HepG2 (cell line): Measurements from ENCODE around the gene PGRMC2. TPM values are rescaled to one million over a fixed set of nuclear protein-coding genes. Genes with fewer than 3 reads are reported as not detected.

Experiments used
- ATAC-seq: fragments of 200-7000 bp; cut with Tn5 transposase; 3 replicates; pipeline ENCODE4 v1.9.1; 2020; ENCODE audit warnings: mild to moderate bottlenecking, moderate library complexity
- BruUV-seq: library from RNA; stranded (reverse); fragments of 400-500 nt; replicated peaks from 2 replicates; lab custom pipeline; 2021; lab: Mats Ljungman, UMichigan
- CTCF ChIA-PET: fragments of 300-600 bp; formaldehyde crosslinking; extraction: SDS; loops from one replicate; lab custom pipeline; 2021; ENCODE audit warnings: low total read pairs, inconsistent platforms, low intra/inter-chr PET ratio; lab: Yijun Ruan, JAX
- POLR2A ChIA-PET: fragments of 350-600 bp; sonication (Branson Sonifier 250); formaldehyde crosslinking; loops from one replicate; lab custom pipeline; 2020; ENCODE audit warnings: antibody characterized with exemption, inconsistent platforms; lab: Yijun Ruan, JAX
- DNase-seq: peaks from one replicate; pipeline ENCODE4 v3.0.0-alpha.2; 2015; ENCODE audit warnings: low spot score
- FAIRE-seq: peaks from 3 replicates; lab custom pipeline; 2011; peaks lifted over from hg19 to GRCh38; lab: Jason Lieb, UNC
- H2AFZ ChIP-seq: one replicate; pipeline ENCODE4 v1.6.1; 2011; ENCODE audit warnings: low read length, inconsistent platforms
- H3K27ac ChIP-seq: fragments of 300-600 bp; 3 replicates; pipeline ENCODE4 v1.8.0; 2011; ENCODE audit warnings: mixed run types, mild to moderate bottlenecking, mixed read lengths, low read length, inconsistent platforms; ENCODE audit not compliant: insufficient read depth; ENCODE audit errors: extremely low read length
- H3K27me3 ChIP-seq, 2 experiments: fragments of 200-600 bp in 1 of 2; 2 replicates in 1 of 2; 3 replicates in 1 of 2; pipeline versions ENCODE4 v1.6.0 to v1.8.0; 2011; ENCODE audit warnings: low read length in 2 of 2, mild to moderate bottlenecking in 2 of 2, moderate library complexity in 2 of 2, inconsistent platforms in 1 of 2; ENCODE audit not compliant: insufficient read depth in 2 of 2, control insufficient read depth in 1 of 2
- H3K36me3 ChIP-seq, 2 experiments: fragments of 200-600 bp in 1 of 2; replicated peaks in 1 of 2; 2 replicates in 1 of 2; 3 replicates in 1 of 2; pipeline versions ENCODE4 v1.5.1 to v1.8.0; 2011; ENCODE audit warnings: low read length in 2 of 2, inconsistent platforms in 1 of 2; ENCODE audit not compliant: insufficient read depth in 2 of 2, control insufficient read depth in 1 of 2
- H3K4me1 ChIP-seq: 2 replicates; pipeline ENCODE4 v1.5.1; 2012; ENCODE audit warnings: low read length, inconsistent platforms; ENCODE audit not compliant: insufficient read depth
- H3K4me2 ChIP-seq: 2 replicates; pipeline ENCODE4 v1.6.0; 2011; ENCODE audit warnings: low read depth, low read length, inconsistent platforms
- H3K4me3 ChIP-seq, 3 experiments: fragments of 200-600 bp in 1 of 3; sonication (generic), shearing (Covaris generic) in 1 of 3; replicated peaks in 1 of 3; 2 replicates each; pipeline ENCODE4 v1.5.1; 2011 to 2016; ENCODE audit warnings: low read length in 3 of 3, inconsistent platforms in 2 of 3, low read depth in 2 of 3, mild to moderate bottlenecking in 2 of 3, control low read depth in 1 of 3, mixed read lengths in 1 of 3; ENCODE audit not compliant: insufficient read depth in 1 of 3
- H3K79me2 ChIP-seq: one replicate; pipeline ENCODE4 v1.6.1; 2011; ENCODE audit warnings: low read length, inconsistent platforms; ENCODE audit not compliant: insufficient read depth
- H3K9ac ChIP-seq: 2 replicates; pipeline ENCODE4 v1.6.0; 2011; ENCODE audit warnings: mild to moderate bottlenecking, low read depth, low read length, inconsistent platforms; ENCODE audit not compliant: insufficient read depth
- H3K9me3 ChIP-seq: 2 replicates; pipeline ENCODE4 v1.5.1; 2012; ENCODE audit warnings: mild to moderate bottlenecking, low read length
- H4K20me1 ChIP-seq: 2 replicates; pipeline ENCODE4 v1.6.0; 2011; ENCODE audit warnings: inconsistent platforms, mild to moderate bottlenecking, low read length, moderate library complexity; ENCODE audit not compliant: insufficient read depth
- ASH2L ChIP-seq: fragments of 300-600, 200-600 bp; sonication (generic); IDR thresholded peaks from 2 replicates; pipeline ENCODE4 v1.7.0; 2017; ENCODE audit warnings: low read depth, mild to moderate bottlenecking, moderate library complexity, mixed read lengths, low read length; ENCODE audit not compliant: insufficient read length
- CREB1 ChIP-seq, 2 experiments: fragments of 450-650 bp in 1 of 2; IDR thresholded peaks; 2 replicates each; pipeline ENCODE4 v1.6.1; 2016 to 2017; ENCODE audit warnings: control low read depth in 1 of 2, mild to moderate bottlenecking in 1 of 2, missing compliant biosample characterization in 1 of 2, missing genetic modification characterization in 1 of 2
- KLF13 ChIP-seq: sonication (generic); formaldehyde crosslinking; IDR thresholded peaks from 2 replicates; pipeline ENCODE4 v1.4.0; 2020; ENCODE audit warnings: mild to moderate bottlenecking, missing genetic modification reagents
- STAT6 ChIP-seq: sonication (generic); formaldehyde crosslinking; IDR thresholded peaks from 2 replicates; pipeline ENCODE4 v1.4.0; 2020; ENCODE audit warnings: missing genetic modification reagents, mild to moderate bottlenecking, borderline replicate concordance
- TP53 ChIP-seq: sonication (generic); formaldehyde crosslinking; conservative IDR thresholded peaks from 2 replicates; pipeline ENCODE4 v1.4.0; 2020; ENCODE audit warnings: missing genetic modification reagents
- ZNF260 ChIP-seq: sonication (generic); formaldehyde crosslinking; IDR thresholded peaks from 2 replicates; pipeline ENCODE4 v1.4.0; 2020; ENCODE audit warnings: missing genetic modification reagents, low read depth, mild to moderate bottlenecking, borderline replicate concordance
- ZXDC ChIP-seq: sonication (generic); formaldehyde crosslinking; IDR thresholded peaks from 2 replicates; pipeline ENCODE4 v1.5.0; 2020; ENCODE audit warnings: mild to moderate bottlenecking, missing genetic modification reagents
- WGBS: methylation state at CpG from one replicate; pipeline ENCODE4 v1.1.6; 2017; ENCODE audit warnings: low lambda C conversion rate; 5-methylcytosine and 5-hydroxymethylcytosine counted together
- in situ Hi-C: cut with HindIII; loops from 2 replicates; pipeline ENCODE4 v1.10.0; 2017; ENCODE audit warnings: low pct_unique_long_range_greater_than_20kb; ENCODE audit not compliant: extremely low pct_ligation_motif_present
- intact Hi-C: fragments of 100-400 bp; cut with micrococcal nuclease; formaldehyde crosslinking; loops from one replicate; pipeline ENCODE4 v1.10.0; 2022; ENCODE audit not compliant: unreplicated experiment
- polyA plus RNA-seq, 8 experiments: library from polyadenylated mRNA; depleted of rRNA in 3 of 8; stranded (reverse) in 7 of 8; unstranded in 1 of 8; fragments of >200 nt; fragmentation: Illumina TruSeq in 4 of 8; extraction: Trizol in 4 of 8; gene quantifications; 2 replicates each; pipeline versions ENCODE4 v1.2.1 to v1.2.3, GENCODE V29; 2011 to 2016; ENCODE audit warnings: low read depth in 4 of 8, missing spikeins in 1 of 8, mixed read lengths in 1 of 8; ENCODE audit not compliant: insufficient read depth in 1 of 8
- total RNA-seq, 5 experiments: library from RNA; depleted of rRNA; stranded (reverse); fragments of >200 nt; fragmentation: Illumina TruSeq; extraction: Trizol; gene quantifications; 2 replicates each; pipeline ENCODE4 v1.2.3, GENCODE V29; 2016; ENCODE audit warnings: low read depth in 1 of 5
- TF ChIP-seq, protein P1 (sequence below): sonication (generic); formaldehyde crosslinking; IDR thresholded peaks from 2 replicates; pipeline ENCODE4 v1.4.0; 2020; ENCODE audit warnings: missing genetic modification reagents, borderline replicate concordance

PGRMC2 gene
- total and polyA plus RNA-seq, 2 of the 13 experiments (the other 11 are each of a cell fraction or from before 2014, with no cell fraction given) = 16.0 to 19.8 TPM

GRCh38 chr4:128288689-128289106 lies 1.1 kb upstream of the PGRMC2 start (continued):
- TF ChIP-seq CREB1 (IDR thresholded peaks at IDR 0.05) = no peak
- peak; percentile 44; the same call in 1 of the 2 replicates for TF ChIP-seq CREB1 (CRISPR knock-in tag; IDR thresholded peaks at IDR 0.05)
- TF ChIP-seq TP53 (CRISPR knock-in tag) = no peak

DNA sequence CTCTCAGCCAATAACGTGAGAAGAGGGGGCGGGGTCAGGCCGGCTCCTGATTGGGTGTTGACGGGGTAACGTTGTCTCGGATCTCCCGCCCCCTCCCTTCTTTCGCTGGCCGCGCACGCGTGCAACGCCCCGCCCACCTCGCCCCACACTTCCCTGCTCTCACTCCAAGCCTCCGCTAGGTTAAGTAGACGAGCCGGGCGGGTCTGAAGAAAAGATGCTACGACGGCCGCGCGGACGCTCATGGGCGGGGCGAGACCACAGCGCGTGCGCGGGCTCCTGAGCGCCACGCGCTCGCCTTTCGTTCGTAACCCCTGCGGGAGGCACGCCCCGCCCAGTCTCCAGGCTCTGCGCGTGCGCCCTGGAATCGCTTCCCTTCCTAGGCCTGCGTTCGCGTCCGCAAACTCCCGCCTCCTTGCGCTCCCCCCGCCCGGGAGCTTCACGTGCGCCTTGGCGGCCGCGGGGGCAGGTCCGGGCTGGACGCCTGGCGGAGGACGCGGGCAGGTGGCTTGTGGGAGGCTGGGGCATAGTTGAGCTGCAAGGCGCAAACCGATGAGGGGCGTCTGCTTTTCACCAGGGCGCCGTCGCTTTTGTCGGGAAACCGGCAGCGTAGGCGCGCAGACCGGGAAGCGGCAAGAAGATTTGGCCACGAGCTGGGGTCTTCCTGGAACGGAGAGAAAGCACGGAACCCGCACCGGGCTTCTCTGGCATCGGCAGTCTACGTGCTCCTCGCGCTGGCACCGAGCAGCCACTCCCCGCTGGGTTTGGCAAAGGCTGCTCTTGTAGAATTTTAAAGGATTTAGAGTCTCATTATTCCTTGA lies 467 bp upstream of the PGRMC2 start:
- FAIRE-seq = peak; percentile 88
- TF ChIP-seq ZNF260 (CRISPR knock-in tag) (0 out of 2 replicates have a peak, but pooled peaks have one; percentile 17), ASH2L (peak; percentile 88), STAT6 (CRISPR knock-in tag) (peak; percentile 93; the same call in 1 of the 2 replicates), ZXDC (CRISPR knock-in tag) (peak; percentile 69; the same call in 1 of the 2 replicates), KLF13 (CRISPR knock-in tag) (peak; percentile 97; the same call in 1 of the 2 replicates)
- TF ChIP-seq, protein P1, sequence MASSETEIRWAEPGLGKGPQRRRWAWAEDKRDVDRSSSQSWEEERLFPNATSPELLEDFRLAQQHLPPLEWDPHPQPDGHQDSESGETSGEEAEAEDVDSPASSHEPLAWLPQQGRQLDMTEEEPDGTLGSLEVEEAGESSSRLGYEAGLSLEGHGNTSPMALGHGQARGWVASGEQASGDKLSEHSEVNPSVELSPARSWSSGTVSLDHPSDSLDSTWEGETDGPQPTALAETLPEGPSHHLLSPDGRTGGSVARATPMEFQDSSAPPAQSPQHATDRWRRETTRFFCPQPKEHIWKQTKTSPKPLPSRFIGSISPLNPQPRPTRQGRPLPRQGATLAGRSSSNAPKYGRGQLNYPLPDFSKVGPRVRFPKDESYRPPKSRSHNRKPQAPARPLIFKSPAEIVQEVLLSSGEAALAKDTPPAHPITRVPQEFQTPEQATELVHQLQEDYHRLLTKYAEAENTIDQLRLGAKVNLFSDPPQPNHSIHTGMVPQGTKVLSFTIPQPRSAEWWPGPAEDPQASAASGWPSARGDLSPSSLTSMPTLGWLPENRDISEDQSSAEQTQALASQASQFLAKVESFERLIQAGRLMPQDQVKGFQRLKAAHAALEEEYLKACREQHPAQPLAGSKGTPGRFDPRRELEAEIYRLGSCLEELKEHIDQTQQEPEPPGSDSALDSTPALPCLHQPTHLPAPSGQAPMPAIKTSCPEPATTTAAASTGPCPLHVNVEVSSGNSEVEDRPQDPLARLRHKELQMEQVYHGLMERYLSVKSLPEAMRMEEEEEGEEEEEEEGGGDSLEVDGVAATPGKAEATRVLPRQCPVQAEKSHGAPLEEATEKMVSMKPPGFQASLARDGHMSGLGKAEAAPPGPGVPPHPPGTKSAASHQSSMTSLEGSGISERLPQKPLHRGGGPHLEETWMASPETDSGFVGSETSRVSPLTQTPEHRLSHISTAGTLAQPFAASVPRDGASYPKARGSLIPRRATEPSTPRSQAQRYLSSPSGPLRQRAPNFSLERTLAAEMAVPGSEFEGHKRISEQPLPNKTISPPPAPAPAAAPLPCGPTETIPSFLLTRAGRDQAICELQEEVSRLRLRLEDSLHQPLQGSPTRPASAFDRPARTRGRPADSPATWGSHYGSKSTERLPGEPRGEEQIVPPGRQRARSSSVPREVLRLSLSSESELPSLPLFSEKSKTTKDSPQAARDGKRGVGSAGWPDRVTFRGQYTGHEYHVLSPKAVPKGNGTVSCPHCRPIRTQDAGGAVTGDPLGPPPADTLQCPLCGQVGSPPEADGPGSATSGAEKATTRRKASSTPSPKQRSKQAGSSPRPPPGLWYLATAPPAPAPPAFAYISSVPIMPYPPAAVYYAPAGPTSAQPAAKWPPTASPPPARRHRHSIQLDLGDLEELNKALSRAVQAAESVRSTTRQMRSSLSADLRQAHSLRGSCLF = 0 out of 2 replicates have a peak, but pooled peaks have one; percentile 30

More for the DNA sequence above, 467 bp upstream of the PGRMC2 start:
- no peaks in the 10 kb centered on the region for H4K20me1 ChIP-seq
- ChIA-PET POLR2A (interaction anchor here (0.6 to 1.8 kb wide), 6 partner anchors 12 to 655 kb away, joined by 3 to 7 read pairs (median 3); partner anchors contain the start of genes INTU and LARP1B), CTCF (interaction anchor here (0.7 kb wide), 1 partner anchor 92 kb away, joined by 3 read pairs; no protein-coding TSS in a partner anchor)
- ATAC-seq (peak; percentile 85), DNase-seq (peak; percentile 96)
- H3K27ac ChIP-seq = peak overlapping the region; percentile 77
- H2AFZ ChIP-seq = peak overlapping the region; percentile 81
- H3K9me3 ChIP-seq = no peaks in the 10 kb centered on the region
- in situ Hi-C loops (no loop called here), intact Hi-C loops (loop anchor here (2.0 to 10.0 kb wide), 5 partner anchors 67 to 524 kb away; partner anchors contain the start of genes ABHD18, LARP1B and MFSD8)
- no TSS peak for BruUV-seq
- H3K4me3 ChIP-seq = peak overlapping the region; percentile 94 to 98 (median 95)
- H3K79me2 ChIP-seq = peaks cover 41% of the 10 kb centered on the region
- peaks cover 34% of the 10 kb centered on the region for H3K4me1 ChIP-seq
- peaks cover 2 to 5% of the 10 kb centered on the region in 2 experiments; a peak in 3 of 5 replicates for H3K27me3 ChIP-seq
- no peaks in the 10 kb centered on the region for H3K36me3 ChIP-seq
- under 1% methylated on average over 28 of the region's 86 CpGs for WGBS
- H3K9ac ChIP-seq = peak overlapping the region; percentile 78
- peak overlapping the region; percentile 98 for H3K4me2 ChIP-seq
